Subcutaneous adipose tissue (tissue), 4 donors: ENCODE results near the gene VRTN. TPM values are rescaled to one million over a fixed set of nuclear protein-coding genes. Genes with fewer than 3 reads are reported as not detected.

Experiments
- total RNA-seq, 4 donors: library from RNA; depleted of rRNA; stranded (reverse); fragments of >200 nt; gene quantifications; one replicate each; pipeline ENCODE4 v1.1.0, GENCODE V29; 2016
- TF ChIP-seq, protein P1 (sequence below): fragments of 450-650 bp; IDR thresholded peaks from one replicate; pipeline ENCODE4 v1.5.1; 2016; ENCODE audit warnings: low read depth, mild to moderate bottlenecking, control low read depth, antibody characterized with exemption, moderate library complexity

The VRTN gene
- total RNA-seq, 4 donors from 2014 or later, result not detected

DNA sequence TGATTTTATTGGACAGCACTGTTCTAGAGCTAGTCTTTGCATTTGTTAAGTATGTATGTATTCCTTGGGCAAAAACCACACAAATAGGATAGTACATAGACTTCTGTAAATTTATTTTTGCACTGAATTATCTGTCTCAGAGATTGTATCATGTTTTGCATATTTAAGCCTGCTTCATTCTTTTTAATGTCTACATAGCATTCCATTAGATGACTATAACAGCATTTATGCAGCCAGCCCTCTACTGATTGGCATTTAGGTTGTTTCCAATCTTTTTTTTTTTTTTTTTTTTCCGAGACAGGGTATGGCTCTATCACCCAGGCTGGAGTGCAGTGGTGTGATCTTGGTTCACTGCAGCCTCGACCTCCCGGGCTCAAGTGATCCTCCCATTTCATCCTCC lies 43.2 kb downstream of the VRTN start:
- TF ChIP-seq, protein P1, sequence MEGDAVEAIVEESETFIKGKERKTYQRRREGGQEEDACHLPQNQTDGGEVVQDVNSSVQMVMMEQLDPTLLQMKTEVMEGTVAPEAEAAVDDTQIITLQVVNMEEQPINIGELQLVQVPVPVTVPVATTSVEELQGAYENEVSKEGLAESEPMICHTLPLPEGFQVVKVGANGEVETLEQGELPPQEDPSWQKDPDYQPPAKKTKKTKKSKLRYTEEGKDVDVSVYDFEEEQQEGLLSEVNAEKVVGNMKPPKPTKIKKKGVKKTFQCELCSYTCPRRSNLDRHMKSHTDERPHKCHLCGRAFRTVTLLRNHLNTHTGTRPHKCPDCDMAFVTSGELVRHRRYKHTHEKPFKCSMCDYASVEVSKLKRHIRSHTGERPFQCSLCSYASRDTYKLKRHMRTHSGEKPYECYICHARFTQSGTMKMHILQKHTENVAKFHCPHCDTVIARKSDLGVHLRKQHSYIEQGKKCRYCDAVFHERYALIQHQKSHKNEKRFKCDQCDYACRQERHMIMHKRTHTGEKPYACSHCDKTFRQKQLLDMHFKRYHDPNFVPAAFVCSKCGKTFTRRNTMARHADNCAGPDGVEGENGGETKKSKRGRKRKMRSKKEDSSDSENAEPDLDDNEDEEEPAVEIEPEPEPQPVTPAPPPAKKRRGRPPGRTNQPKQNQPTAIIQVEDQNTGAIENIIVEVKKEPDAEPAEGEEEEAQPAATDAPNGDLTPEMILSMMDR, result no peak

DNA sequence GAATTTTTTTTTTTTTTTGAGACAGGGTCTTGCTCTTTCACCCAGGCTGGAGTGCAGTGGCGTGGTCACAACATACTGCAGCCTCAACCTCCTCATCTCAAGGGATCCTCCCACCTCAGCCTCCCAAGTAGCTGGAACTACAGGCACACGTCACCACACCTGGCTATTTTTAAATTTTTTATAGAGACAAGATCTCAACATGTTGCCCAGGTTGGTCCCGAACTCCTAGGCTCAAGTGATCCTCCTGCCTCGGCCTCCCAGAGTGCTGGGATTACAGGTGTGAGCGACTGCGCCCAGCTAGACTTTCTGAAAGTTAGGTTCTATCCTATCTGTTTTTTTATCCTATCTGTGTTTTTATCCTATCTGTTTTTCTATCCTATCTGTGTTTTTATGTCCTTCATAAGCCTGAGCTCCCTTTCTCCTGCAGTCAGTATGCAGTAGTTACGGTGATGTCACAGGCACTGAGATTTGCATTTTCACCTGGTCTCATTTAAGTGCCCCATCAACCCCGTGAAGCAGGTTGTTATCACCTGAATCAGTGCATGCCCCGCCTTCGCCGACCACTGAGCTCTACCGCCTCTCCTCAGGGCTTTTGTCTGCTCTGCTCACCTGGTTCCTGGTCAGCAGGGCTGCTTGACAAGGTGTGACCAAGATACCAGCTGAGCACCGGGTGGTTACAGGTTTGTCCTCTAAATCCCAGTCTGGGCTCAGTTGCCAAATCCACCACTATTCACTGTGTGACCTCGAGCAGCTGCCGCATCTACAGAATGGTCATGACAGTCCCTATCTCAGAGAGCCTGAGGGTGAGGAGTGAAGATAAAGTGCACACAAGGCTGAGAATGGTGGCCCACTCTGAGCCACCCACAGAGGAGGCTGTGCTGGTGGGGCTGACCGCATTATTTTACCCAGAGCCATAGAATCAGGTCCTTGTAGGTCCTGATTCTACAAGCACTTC lies 44.6 kb downstream of the VRTN start:
- TF ChIP-seq, protein P1, result no peak

DNA sequence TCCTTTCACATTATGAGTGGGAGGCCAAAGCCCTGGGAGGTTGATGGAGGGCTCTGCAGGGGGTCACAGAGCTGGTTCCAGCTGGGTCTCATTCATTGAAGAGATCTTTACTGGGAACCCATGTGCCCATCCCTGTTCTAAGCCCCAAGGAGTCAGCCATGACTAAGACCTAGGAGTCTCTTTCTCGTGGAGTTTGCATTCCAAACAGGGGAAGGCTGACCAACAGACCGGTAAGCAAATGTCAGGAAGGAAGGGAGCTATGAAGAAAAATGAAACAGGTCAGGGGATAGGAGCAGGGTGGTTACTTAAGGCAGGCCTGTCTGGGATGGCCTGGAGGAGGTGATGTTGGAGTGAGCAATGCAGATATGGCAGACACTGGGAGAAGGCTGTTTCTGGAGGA lies 46.3 kb downstream of the VRTN start:
- TF ChIP-seq, protein P1, result no peak

DNA sequence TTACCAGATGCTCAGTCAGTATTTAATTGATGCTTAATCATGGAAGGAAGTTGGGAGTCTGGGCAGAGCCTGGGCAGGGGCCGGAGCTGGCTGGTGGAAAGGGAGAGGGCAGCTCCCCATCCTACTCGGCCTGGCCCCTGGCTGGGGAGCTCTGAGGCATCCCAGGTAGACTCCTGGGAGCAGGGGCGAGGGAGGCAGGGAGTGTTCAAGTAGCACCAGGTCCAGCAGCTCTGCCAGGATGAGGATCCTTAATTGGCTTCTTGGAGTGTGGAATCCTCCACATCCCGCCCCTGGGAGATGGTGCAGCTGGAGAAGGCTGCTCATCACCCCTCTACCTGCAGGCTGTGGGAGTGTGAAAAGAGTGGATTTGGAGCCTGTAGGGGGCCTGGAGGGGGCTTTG lies 46.8 kb downstream of the VRTN start:
- TF ChIP-seq, protein P1, result no peak

DNA sequence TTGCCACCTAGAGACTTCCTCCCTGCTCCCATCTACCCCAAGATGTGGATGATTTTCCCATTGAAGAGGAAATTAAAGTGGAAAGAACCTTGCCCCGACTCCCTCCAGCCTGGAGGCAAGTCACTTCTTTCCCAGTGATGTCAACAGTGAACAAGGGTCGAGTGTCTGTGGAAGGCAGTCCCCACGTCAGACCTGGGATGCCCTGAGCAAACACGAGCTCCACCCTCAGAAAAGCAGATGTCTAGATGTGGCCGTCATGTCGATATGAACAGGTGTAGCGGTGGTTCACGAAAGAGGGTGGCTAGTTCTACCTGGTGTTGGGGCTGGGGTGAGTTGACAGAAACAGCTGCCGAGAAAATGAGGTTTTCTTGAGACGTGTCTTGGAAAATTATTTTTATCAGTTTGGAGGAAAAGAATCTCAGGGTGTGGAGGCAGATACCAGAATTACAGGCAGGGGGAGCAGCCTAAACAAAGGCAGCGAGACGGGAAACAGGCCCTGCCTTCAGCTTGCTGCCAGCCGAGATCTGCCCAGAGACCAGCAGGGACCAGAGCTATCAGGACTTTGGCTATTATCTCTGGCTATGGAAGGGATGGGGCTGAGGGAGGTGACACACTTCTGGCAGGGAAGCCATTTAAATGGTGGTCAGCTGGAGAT lies 51.9 kb downstream of the VRTN start:
- TF ChIP-seq, protein P1, result no peak

DNA sequence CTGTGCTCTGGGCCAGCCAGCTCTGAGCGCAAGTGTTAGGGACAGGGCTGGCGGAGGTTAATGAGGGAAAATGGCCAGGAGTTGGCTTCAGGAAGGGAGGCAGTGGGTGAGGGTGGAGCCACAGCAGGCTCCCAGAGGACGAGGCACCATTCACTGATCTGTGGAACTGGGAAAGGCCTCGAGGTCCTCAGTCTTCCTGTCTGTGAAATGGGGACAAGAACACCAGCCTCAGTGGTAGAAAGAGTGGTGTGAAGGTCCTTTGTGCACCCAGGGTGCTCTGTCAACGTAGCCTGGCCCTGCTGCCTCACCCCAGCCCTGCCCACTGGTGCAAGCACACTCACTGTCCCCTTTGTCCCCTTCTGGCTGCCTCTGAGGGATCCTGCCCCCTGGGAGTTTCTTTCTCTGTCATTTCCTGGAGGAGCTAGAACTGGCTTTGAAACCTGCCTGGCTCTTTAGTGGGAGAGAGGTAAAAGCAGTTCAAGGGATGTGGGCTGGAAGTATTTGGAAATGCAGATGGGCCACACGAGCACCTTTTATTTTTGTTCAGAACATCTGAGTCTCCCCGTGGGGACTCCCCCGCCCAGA lies 52.7 kb downstream of the VRTN start:
- TF ChIP-seq, protein P1, result no peak
